Smooth muscle cell (in vitro differentiated cells): Measurements from ENCODE around the gene DAP. TPM values are rescaled to one million over a fixed set of nuclear protein-coding genes. Genes with fewer than 3 reads are reported as not detected.

Experiments
- DNase-seq: peaks from one replicate; lab custom pipeline; 2025; ENCODE audit not compliant: unreplicated experiment; lab: John Stamatoyannopoulos, UW
- H2AFZ ChIP-seq: fragments of 200-600 bp; sonication (generic); 2 replicates; pipeline ENCODE4 v1.6.0; 2016; ENCODE audit warnings: antibody characterized with exemption, low read depth, mild to moderate bottlenecking
- H3F3A ChIP-seq: fragments of 200-600 bp; sonication (generic); 2 replicates; pipeline ENCODE4 v1.6.0; 2017; ENCODE audit warnings: antibody characterized with exemption, low read depth
- H3K27ac ChIP-seq: fragments of 200-600 bp; sonication (generic); 2 replicates; pipeline ENCODE4 v1.5.1; 2016; ENCODE audit warnings: low read depth, mild to moderate bottlenecking
- H3K27me3 ChIP-seq: fragments of 200-600 bp; sonication (generic); 2 replicates; pipeline ENCODE4 v1.6.1; 2016; ENCODE audit warnings: low read depth, mild to moderate bottlenecking
- H3K36me3 ChIP-seq: fragments of 200-600 bp; sonication (generic); 2 replicates; pipeline ENCODE4 v1.5.1; 2016; ENCODE audit warnings: low read depth
- H3K4me1 ChIP-seq: fragments of 200-600 bp; sonication (generic); 2 replicates; pipeline ENCODE4 v1.5.1; 2016; ENCODE audit warnings: low read depth
- H3K4me2 ChIP-seq: fragments of 200-600 bp; sonication (generic); 2 replicates; pipeline ENCODE4 v1.6.0; 2016; ENCODE audit warnings: mild to moderate bottlenecking
- H3K4me3 ChIP-seq: fragments of 200-600 bp; sonication (generic); 2 replicates; pipeline ENCODE4 v1.5.1; 2016; ENCODE audit warnings: mild to moderate bottlenecking
- H3K79me2 ChIP-seq: fragments of 200-600 bp; sonication (generic); 2 replicates; pipeline ENCODE4 v1.6.0; 2016; ENCODE audit warnings: low read depth, mild to moderate bottlenecking
- H3K9ac ChIP-seq: fragments of 200-600 bp; sonication (generic); 2 replicates; pipeline ENCODE4 v1.6.0; 2016; ENCODE audit warnings: low read depth
- H3K9me3 ChIP-seq: fragments of 200-600 bp; sonication (generic); replicated peaks from 2 replicates; pipeline ENCODE4 v1.5.1; 2016; ENCODE audit warnings: low read depth
- H4K20me1 ChIP-seq: fragments of 200-600 bp; sonication (generic); 2 replicates; pipeline ENCODE4 v1.6.0; 2016; ENCODE audit warnings: low read depth
- CTCF ChIP-seq: fragments of 200-600 bp; sonication (generic); IDR thresholded peaks from 2 replicates; pipeline ENCODE4 v1.5.1; 2017; ENCODE audit warnings: borderline replicate concordance, mild to moderate bottlenecking, antibody characterized with exemption; ENCODE audit not compliant: insufficient read depth, poor library complexity, severe bottlenecking
- WGBS: methylation state at CpG from one replicate; pipeline ENCODE4 v1.1.7; 2016; ENCODE audit warnings: low lambda C conversion rate; 5-methylcytosine and 5-hydroxymethylcytosine counted together
- polyA plus RNA-seq: library from polyadenylated mRNA; unstranded; fragments of >200 nt; fragmentation: Nextera tagmentation; extraction: Ambion mirVana; gene quantifications from 2 replicates; pipeline ENCODE4 v1.2.1, GENCODE V29; 2016
- total RNA-seq: library from RNA; depleted of rRNA; stranded (reverse); fragments of >200 nt; gene quantifications from 2 replicates; pipeline ENCODE4 v1.2.3, GENCODE V29; 2014

Gene DAP
- total and polyA plus RNA-seq, 2 experiments from 2014 or later: 52.3 to 190 TPM

GRCh38 chr5:10745133-10745532, 15.9 kb downstream of the DAP start:
- peak overlapping the region; percentile 19 for H3K27ac ChIP-seq
- no peak overlapping the region for H3K4me2 ChIP-seq
- H3K79me2 ChIP-seq: peaks cover 28% of the 10 kb centered on the region
- peaks cover 4% of the 10 kb centered on the region for H3F3A ChIP-seq
- no peaks in the 10 kb centered on the region for H3K9me3 ChIP-seq
- H3K27me3 ChIP-seq: no peaks in the 10 kb centered on the region
- H3K9ac ChIP-seq: no peak overlapping the region
- H2AFZ ChIP-seq: no peak overlapping the region
- no peaks in the 10 kb centered on the region for H3K4me1 ChIP-seq
- H4K20me1 ChIP-seq: peaks cover 80% of the 10 kb centered on the region
- H3K36me3 ChIP-seq: peaks cover 36% of the 10 kb centered on the region
- TF ChIP-seq CTCF: no peak
- WGBS: 56% methylated on average over 5 of the region's 5 CpGs
- DNase-seq: no peak
- no peak overlapping the region for H3K4me3 ChIP-seq

GRCh38 chr5:10744681-10745080, 16.4 kb downstream of the DAP start:
- no peak overlapping the region for H2AFZ ChIP-seq
- H3F3A ChIP-seq: peaks cover 4% of the 10 kb centered on the region
- peaks cover 39% of the 10 kb centered on the region for H3K36me3 ChIP-seq
- peaks cover 80% of the 10 kb centered on the region for H4K20me1 ChIP-seq
- H3K9ac ChIP-seq: no peak overlapping the region
- no peak overlapping the region for H3K4me2 ChIP-seq
- H3K79me2 ChIP-seq: peaks cover 27% of the 10 kb centered on the region
- no peak for DNase-seq
- H3K4me3 ChIP-seq: no peak overlapping the region
- no peaks in the 10 kb centered on the region for H3K9me3 ChIP-seq
- 97% methylated on average over 8 of the region's 8 CpGs for WGBS
- no peaks in the 10 kb centered on the region for H3K27me3 ChIP-seq
- no peak for TF ChIP-seq CTCF
- H3K4me1 ChIP-seq: no peaks in the 10 kb centered on the region
- no peak overlapping the region for H3K27ac ChIP-seq

- no peak overlapping the region for H2AFZ ChIP-seq
- H3K36me3 ChIP-seq: peaks cover 39% of the 10 kb centered on the region
- peaks cover 77% of the 10 kb centered on the region for H4K20me1 ChIP-seq
- peaks cover 20% of the 10 kb centered on the region for H3K79me2 ChIP-seq
- H3F3A ChIP-seq: peaks cover 4% of the 10 kb centered on the region
- H3K27ac ChIP-seq: no peak overlapping the region
- no peak for TF ChIP-seq CTCF
- no peak overlapping the region for H3K4me2 ChIP-seq
- no peaks in the 10 kb centered on the region for H3K27me3 ChIP-seq
- H3K4me1 ChIP-seq: no peaks in the 10 kb centered on the region
- H3K9me3 ChIP-seq: no peaks in the 10 kb centered on the region
- no peak overlapping the region for H3K9ac ChIP-seq
- no peak overlapping the region for H3K4me3 ChIP-seq
- DNase-seq: no peak
These were observed 17.1 kb downstream of the DAP start for GRCh38 chr5:10743951-10744350.

GRCh38 chr5:10743526-10743925, 17.5 kb downstream of the DAP start:
- no peak overlapping the region for H3K4me3 ChIP-seq
- H4K20me1 ChIP-seq: peaks cover 77% of the 10 kb centered on the region
- H3K4me1 ChIP-seq: no peaks in the 10 kb centered on the region
- peaks cover 20% of the 10 kb centered on the region for H3K79me2 ChIP-seq
- 73% methylated on average over 5 of the region's 5 CpGs for WGBS
- no peak overlapping the region for H3K9ac ChIP-seq
- H2AFZ ChIP-seq: no peak overlapping the region
- TF ChIP-seq CTCF: no peak
- H3F3A ChIP-seq: peaks cover 4% of the 10 kb centered on the region
- no peaks in the 10 kb centered on the region for H3K27me3 ChIP-seq
- DNase-seq: no peak
- no peak overlapping the region for H3K4me2 ChIP-seq
- peaks cover 39% of the 10 kb centered on the region for H3K36me3 ChIP-seq
- H3K9me3 ChIP-seq: no peaks in the 10 kb centered on the region
- no peak overlapping the region for H3K27ac ChIP-seq
